ENCODE measurements around the gene KIAA1328.
A peak's percentile ranks its signal among the peaks of the same experiment; 100 is the strongest.

The KIAA1328 gene

DNA sequence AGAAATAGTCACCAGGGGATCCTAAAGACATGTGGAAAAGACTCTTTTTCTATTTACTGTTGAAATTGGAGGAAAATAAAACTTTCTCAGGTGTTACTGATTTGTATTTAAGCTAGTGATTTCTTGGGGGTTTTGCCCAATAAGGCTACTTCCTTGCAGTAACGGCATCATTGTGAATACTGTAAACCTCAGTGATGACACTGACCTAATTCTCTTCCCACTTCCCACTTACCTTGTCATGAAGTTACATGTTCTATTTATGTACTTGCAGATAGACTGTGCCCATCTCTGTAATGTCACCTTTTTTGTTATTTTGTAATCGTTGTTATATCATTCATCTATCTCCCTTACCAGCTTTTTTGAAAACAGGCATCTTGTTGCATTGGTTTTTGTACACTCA lies 134.5 kb downstream of the KIAA1328 start:
- DNase-seq = no peak

DNA sequence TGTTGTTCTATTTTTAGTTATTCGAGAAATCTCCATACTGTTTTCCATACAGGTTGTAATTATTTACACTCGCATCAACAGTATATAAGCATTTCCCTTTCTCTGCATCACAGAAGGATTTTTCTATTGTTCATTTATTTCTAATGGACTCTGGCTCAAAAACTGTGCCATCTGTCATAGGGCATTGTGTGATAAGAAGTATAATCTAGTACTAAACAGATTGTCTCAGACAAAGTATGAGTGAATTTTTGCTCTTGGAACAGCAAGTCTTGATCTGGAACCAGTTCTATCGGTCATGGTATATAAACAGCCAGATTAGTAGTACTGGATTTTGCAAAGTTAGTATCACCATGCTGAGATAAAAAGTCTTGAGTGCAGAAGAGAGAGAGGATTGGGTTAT lies 145.8 kb downstream of the KIAA1328 start:
- no peak for DNase-seq

DNA sequence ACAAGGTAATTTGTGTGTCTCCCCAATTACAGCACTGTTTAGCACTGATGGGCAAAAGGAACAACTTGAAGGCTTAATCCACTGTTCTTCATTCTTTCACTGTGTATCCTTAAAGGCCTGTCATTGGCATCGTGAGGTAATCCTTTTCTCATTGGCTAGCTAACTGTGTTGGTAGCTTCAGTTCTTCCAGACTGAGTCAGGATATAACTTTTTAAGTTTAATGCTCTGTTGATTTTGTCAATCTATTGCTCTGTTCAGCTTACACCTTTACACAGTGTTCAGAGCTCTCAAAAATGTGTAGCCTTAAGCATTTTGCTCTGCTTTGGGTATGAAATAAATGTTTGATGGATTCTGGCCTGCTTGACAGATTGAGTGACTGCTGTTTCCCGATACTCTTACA lies 148.2 kb downstream of the KIAA1328 start:
- no peak for DNase-seq

DNA sequence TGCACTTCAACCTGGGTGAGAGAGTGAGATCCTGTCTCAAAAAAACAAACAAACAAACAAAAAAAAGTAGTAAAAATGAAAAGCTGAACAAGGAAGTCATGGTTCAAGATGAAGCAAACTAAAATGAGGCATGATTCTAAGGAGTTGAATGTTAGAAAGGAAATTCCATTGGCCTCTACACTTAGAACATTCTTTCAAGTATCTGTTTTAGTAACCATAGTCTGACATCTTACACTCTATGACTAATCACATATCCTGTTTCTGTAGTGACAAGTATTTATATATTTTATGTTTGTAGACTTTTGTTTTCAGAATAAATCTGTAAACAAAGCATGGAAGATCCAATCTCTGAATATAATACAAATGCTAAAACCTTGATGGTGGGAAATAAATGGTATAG lies 164.1 kb downstream of the KIAA1328 start:
- DNase-seq = no peak

DNA sequence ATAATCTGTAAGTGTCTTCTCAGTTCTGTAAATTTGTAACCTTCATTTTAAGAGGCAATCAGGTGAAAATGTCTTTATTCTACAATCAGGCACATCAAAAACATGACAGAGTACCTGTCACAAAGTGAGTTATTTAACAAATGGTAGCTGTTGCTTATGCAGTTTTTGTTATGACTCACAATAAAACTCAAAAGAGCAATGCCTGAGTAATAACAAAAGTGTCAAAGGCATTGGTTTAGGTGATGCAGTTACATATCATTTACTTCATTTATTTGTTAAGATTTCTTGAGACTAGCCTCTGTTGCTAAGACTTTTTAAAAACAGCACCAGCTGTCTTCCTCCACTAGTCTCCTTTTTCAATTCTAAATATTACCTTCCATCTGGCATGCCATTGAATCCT lies 177.8 kb downstream of the KIAA1328 start:
- DNase-seq = no peak

DNA sequence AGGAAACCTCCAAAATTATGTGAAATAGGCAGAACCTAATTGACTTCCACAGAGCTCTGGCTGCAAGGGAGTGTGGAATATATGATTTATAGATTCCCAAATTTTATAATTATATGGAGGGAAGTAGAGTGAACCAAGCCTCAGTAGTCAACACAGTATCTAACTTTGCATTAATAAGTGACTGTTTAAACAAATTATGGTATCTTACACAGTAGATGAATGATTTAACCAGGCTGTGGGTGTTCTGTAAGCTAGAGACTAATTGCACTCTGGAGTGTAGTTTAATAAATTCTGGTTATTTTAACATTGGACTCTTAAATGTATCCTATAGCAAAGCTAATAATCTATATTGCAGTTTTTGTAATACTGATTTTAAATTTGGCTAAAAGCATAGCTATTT lies 183.5 kb downstream of the KIAA1328 start:
- DNase-seq = no peak

DNA sequence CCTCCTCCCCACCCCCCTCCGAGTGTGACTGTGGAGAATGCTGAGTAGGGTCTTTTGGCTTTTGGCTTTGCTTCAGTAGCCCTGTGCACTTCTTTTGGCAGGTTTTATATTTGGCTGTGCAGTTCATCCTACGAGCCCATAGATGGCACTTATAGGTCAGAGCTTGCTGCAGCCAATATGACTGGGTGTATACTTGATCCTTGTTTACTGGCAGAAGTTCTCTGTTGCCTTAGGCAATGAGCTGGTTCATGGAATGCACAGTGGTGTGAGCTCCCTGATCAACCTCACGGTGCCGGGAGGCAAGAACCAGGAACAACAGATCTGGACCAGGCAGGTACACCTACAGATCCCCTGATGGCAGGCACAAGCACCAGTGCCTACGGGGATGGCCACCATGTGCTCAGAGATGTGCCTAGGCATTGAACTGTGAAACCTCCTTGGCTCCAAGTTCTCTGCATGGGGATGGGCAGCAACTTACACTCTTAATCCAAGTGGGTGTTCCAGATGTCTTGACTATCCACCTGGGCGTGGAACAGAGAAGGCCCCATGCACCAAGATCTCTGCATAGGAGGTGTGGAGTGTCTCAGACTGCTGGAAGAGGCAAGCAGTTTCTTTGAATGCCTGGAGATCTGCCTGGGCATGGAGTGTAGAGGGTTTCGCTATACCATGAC lies 190.4 kb downstream of the KIAA1328 start:
- DNase-seq = peak; percentile 22

DNA sequence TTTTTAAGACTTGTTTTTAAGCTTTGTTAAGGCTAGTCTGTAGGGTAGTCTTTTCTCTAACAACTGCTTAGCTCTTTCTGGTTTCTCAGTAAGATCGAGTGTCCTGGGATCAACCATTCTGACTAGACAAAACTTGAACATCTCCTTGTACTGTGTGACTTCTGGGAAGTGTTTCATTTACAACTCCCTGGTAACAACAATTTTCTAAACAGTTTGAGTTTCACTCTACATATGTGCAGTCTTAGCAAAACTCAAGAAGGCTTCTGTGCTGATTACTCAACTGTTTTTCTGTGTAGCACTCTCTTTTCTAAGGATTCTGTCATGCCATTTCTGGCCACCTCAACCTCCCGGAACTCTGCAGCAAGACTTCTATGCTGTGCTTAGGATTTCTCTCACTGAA lies 204.5 kb downstream of the KIAA1328 start:
- DNase-seq = no peak

DNA sequence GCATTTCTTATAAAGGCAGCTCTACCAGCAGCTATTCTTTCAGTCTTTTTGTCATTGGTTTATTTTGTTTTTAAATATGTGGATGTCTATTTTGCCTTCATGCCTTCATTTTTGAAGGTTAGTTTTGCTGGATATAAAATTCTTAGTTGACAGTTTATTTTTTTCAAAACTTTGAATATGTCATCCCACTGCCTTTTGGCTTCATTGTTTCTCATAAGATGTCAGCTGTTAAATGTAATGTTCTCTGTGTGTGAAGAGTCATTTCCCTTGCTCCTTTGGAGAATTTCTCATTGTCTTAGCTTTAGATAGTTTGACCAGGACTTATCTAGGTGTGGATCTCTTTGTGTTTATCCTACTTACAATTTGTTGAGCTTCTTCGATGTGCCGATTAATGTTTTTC lies 213.5 kb downstream of the KIAA1328 start:
- DNase-seq = no peak

DNA sequence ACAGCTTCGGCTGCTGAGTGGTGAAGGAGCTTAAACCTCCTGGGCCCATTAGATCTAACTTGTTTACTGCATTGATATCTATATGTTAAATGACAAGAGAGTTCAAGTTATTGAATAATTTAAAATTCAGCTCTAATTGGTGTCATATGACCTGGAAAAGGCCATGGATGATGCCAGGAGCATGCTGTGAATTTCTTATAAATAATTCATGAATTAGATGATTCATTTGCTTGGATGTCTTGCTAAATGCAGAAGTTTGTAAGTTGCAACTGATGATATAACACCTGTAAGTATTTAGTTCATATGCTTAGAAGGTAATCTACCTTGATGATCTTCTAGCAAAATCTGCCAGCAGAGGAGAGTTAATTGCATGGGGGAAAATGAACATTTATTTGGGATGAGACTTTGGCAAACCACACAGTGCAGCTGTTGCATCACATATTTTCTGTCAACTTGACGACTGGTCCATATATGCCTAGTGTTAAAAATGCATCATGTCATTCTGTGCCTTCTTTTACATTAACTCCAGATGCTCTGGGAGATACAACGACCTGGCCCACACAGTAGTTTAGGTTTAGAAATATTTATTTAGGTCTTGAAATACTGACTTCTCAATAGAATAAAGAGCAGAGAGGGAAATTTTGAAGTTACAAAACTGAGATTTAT lies 226.3 kb downstream of the KIAA1328 start:
- DNase-seq = no peak

DNA sequence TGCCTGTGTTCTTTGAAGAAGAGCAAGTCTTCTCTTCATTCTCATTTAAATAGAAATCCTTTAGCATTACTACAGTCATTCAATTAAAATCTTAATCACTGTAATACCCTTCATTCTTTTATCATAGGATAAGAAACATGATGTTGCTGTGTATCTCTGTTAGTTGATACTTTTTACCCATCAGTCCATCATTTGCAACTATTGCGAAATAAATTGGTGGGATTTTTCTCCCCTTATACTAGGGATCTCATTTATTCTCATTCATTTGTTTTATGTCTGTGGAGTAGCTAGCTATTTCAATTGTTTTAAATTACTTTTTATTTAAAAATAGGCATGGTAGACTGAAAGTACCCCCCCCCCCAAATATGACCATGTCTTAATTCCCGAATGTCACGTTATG lies 235.3 kb downstream of the KIAA1328 start:
- DNase-seq = no peak

DNA sequence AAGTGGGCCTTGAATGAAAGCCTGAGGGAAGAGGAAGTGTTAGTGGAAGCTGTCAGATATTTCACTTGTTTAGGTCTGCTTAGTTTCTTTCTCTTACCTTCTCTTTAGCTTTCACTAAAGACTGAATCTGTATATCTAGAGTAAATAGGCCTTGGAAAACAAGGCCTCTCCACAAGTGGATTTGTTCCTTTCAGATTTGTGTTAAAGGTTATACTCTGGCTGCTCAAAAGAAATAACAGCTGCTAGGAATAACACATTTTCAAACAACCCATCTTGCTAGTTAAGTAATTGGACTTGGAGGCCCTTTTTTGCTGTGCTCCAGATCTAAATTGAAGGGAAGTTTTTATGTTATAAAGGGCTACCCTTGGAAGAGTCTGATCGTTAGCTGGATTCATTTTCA lies 236.3 kb downstream of the KIAA1328 start:
- DNase-seq = no peak

DNA sequence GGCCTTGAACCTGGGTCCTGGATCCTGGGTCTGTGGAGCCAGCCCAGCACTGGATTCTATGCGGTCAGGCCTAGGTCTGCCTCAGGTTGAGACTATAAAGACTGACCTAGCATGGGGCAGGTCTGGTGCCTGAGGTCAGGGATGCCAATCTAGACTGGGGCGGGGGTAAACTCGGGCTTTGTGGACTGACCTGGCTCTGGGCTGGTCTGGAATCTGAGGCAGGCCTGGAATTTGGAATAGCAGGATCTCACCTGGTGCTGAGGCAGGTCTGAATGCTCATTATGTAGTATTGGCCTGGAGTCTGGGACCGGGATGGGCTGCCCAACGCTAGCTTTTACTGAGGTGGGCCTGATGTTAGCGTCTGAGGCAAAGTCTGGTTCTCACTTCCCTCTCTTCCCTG lies 256.0 kb downstream of the KIAA1328 start:
- DNase-seq = no peak

DNA sequence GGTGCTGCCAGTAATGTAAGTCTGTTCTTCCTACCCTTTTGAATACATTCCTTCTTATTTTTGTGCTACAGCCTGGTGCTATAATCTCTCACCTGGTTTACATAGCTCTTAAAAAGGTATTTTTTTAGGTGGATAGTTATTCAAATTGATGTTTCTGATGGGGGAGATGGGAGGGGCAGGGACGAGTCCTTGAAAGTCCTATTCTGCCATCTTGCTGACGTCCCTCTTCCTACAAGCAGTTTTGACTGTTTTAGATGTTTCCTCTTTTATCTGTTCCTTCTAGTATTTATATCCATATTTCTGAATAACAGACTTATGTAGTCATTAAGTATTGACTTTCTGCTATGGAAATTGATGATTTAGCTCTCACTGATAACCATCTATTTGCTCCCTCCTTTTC lies 256.4 kb downstream of the KIAA1328 start:
- no peak for DNase-seq

DNA sequence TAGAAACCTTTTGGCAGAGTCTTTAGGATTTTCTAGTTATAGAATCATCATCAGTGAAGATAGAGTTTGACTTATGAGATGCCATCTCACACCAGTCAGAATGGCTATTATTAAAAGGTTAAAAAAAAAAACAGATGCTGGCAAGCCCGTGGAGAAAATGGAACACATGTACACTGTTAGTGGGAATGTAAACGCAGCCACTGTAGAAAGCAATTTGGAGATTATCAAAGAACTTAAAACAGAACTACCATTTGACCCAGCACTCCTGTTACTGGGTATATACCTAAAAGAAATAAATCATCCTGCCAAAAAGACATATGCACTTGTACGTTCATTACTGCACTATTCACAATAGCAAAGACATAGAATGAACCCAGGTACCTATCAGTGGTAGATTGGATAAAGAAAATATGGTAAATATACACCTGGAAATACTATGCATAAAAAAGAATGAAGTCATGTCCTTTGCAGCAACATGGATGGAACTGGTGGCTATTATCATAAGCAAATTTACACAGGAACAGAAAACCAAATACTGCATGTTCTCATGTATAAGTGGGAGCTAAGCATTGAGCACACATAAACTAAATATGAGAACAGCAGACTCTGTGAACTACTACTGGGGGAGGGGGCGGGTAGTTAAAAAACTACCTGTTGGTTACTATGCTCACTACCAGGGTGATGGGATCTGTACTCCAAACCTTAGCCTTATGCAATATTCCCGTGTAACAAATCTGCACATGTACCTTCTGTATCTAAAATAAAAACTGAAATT lies 279.0 kb downstream of the KIAA1328 start:
- peak; percentile 56 for DNase-seq

DNA sequence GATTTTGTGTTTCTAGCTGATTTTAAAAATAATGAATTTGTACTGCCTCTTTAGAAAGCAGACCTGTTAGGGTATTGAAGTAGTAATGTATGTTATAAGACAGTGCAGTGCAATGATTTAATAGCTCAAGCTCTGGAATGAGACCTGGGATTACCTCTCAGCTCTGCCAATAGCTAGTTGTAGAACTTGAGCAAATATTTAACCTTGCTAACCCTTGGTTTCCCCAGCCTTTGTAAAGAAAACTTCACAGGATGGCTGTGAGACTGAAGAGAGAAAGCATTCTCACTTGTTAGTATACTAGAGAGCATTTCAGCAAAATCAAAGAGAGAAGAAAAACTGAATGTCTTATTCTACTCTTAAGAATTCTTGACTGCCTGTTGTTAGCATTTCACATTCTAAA lies 293.9 kb downstream of the KIAA1328 start:
- DNase-seq = no peak

DNA sequence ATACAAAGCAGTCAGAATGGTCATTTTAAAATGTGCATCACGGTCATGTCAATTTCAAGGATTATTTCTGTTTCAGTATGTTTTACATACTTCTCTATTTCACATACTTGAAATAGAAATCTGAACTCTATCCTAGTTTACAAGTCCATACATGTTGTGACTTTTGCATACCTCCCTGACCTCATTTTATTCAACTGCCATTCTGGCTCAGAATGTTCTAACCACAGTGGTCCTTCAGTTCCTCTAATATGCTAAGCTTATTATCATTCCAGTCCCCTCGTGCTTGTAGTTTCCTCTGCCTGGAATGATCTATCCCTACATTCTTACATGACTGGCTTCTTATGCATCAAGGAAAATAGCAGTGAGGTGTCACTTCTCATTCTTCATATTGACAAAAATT lies 295.6 kb downstream of the KIAA1328 start:
- DNase-seq = peak; percentile 44

DNA sequence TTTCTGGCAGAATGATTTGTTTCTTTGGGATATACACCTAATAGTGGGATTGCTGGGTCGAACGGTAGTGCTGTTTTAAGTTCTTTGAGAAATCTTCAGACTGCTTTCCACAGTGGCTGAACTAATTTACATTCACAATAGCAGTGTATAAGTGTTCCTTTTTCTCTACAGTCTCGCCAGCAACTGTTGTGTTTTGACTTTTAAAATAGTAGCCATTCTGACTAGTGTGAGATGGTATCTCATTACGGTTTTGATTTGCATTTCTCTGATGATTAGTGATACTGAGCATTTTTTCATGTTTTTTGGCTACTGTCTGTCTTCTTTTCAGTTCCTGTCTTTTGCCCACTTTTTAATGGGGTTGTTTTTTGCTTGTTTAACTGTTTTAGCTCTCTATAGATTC lies 306.2 kb downstream of the KIAA1328 start:
- DNase-seq = peak; percentile 66

DNA sequence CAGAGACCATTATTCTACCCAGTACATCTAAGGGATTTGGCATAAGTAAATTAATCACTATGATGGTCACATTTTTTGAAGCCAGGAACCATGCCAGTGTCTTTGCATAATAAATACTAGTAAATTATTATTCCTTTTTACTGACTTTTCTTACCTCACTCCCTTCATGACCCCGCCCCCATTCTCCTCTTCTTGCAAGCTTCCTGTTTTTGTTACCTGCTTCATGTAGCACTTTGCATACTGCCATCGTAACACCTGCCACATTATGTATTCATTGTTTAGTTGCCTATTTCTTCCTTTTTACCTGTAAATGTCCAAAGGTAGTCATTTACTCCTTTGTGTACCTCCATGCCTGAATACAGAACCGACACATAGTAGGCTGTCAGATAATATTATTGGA lies 309.5 kb downstream of the KIAA1328 start:
- peak; percentile 56 for DNase-seq

DNA sequence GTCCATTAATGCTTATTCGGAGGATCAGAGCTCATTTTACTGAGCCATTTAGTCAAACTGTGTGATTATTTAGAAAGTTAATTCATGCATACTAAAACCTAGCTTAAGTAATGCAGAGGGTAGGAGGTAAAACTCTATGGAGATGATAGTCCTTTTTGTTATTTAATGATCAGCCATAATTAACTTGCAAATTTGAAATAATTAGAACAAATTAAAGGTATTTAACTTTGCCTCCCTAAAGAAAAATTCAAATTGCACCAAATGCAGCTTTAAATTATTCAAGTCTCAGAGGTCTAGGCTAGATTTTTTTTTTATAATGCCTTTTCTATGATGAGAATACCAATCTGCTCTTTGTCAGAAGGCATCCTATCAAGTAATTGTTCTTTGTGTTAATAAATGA lies 310.9 kb downstream of the KIAA1328 start:
- no peak for DNase-seq

DNA sequence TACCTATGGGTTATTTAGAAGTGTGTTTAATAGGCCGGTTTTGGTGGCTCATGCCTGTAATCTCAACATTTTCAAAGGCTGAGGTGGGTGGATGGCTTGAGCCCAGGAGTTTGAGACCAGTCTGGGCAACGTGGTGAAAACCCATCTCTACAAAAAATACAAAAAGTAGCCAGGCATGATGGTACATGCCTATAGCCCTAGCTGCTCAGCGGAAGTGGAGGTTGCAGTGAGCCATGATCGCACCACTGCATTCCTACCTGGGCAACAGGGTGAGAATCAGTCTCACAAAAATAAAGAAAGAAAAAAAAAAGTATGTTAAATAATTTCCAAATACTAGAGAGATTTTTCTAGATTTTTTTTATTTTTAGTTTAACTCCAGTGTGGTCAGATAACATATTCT lies 316.0 kb downstream of the KIAA1328 start:
- DNase-seq = no peak

DNA sequence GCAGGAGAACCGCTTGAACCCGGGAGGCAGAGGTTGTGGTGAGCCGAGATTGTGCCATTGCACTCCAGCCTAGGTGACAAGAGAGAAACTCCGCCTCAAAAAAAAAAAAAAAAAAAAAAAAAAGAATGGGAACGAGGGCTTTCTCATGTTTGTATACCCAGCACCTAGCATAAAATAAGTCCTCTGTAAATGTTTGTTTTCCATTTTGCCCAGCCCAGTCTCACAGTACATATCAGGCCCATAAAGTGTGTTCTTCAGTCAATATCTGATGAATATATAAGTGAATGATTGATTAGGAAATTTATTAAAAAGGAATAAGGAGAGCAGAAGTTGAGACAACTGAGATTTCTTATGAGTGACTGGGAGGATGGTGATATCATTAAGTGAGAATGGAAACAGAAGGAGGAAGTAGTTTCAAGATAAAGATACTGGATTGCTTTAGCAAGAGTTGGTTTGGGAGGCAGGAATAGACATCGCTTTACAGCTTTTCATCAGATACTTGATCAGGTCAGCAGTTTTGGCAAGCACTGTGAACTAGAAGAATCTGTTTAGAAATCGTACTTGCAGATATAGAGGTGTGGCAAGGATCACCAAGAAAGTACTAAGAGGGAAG lies 327.5 kb downstream of the KIAA1328 start:
- no peak for DNase-seq

DNA sequence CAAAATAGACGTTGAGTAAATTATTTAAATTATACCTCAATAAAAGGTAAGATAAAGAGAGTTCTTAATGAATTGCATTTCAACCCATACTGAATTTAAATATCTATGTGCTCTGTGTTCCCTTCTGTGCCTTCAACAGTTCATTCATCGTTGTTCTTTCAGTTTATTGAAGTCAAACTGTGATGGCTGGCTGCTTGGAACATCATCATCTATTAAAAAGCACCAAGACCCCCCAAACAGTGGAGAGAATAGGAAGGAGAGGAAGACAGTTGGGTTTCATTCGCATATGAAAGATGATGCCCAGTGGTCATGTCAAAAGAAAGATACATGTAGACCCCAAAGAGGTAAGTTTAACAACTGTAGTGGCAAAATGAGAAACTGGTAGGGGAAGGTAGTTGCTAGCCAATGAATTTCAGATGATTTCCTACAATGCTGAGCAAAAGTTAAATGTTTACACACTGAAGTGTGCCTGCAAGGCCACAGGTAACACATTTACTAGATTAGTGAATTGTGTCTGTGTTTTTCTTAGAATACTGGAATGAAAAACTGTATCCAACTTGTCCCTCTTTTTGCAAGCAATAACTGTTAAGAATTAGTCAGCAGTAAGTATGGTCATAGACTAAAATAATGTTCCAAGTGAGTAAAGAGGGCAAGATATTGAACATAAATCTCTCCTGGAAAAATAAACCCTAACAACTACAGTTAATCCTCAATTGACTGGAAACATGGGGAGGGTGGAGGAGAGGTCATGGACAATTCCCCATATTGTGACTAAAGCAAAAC lies 331.3 kb downstream of the KIAA1328 start:
- no peak for DNase-seq
